ENCODE measurements around the gene CISH. TPM values are rescaled to one million over a fixed set of nuclear protein-coding genes. Genes with fewer than 3 reads are reported as not detected.

CISH gene, protein sequence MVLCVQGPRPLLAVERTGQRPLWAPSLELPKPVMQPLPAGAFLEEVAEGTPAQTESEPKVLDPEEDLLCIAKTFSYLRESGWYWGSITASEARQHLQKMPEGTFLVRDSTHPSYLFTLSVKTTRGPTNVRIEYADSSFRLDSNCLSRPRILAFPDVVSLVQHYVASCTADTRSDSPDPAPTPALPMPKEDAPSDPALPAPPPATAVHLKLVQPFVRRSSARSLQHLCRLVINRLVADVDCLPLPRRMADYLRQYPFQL
- total RNA-seq, result 0.20 and 0.33 TPM in 2 replicates

DNA sequence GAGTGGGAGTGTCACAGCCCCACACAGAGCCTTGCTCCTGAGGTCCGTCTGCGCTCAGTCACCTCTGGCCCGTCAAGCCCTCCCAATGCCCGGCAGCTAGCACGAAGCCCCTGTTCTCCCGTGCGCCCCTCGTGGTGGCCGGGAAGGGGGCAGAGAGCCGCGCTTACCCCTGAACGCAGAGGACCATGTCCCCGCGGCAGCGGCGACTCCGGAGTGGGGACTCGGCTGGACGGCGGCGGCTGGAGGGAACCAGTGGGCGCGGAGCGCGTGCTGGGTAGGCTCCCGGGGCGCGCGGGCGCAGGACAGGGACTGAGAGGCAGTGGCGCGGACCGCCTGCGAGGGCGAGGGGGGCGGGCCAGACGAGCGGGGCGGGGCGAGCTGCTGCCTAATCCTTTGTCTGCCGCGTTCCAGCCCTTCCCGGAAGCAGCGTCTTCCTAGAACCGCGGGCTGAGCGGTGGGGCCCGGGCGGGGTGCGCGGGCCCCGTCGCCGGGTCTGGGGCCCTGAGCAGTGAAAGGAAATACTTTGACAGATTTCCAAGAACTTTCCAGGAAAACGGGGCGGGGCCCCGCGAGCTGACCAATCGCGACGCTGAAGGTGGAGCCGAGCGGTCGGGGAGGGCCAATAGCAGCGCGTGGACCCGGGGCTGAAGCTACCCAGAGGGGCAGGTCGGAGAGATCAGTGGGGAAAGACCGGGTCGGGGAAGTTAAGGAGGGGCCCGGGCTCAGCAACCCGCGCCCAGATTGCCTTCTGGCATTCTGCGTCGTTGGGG is at the start of gene CISH:
TSS of gene CISH (minus strand) at position 311 of the 770 bp plus-strand sequence. CDS start at position 187, 124 bp downstream.

GRCh38 chr3:50617096-50617791 is 5.7 kb upstream of the CISH start, which contains the start of gene MAPKAPK3:
Gene MAPKAPK3, plus strand, starts transcription at chr3:50617151. Its CDS starts 415 bp downstream, at chr3:50617566.

DNA sequence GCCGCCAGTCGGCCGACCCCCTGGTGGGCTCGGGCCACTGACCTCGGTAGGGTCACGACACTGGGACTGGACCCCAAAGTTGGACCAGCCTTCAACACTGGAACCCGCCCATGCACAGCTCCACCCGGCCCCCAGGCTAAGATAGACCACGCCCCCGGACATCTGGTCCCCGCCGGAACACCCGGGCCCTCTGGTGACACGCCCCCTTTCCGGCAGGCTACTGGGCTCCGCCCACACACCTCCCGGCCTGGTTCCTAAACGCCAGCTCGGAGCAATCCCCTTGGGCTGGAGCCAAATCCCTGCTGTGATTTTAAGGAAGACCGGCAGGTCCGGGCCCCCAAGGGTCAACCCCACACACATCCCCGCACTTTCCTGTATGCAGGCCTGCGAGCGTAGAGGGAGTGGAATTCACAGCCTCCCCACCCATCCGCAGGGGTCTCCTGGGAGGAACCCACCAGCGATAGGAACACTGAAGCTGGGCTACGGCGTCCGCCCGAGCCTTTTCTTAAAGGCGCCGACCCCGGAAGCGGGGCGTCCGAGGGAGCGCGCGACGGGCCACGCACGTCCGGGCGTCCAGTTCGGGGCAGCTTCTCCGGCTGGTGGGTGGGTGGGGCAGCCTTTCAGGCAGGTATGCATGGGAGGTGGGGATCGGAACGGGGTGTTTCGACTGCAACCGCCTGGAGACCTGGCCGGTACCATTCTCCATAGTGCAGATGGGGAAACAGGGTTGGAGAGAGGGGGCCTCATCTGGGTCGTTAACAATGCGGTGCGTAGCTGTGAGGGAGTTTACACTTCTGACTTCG is 42.4 kb downstream of the CISH start, which contains the start of gene HEMK1:
TSS of gene HEMK1 (plus strand) at position 576 of the 803 bp plus-strand sequence. CDS start 1,583 bp downstream, outside the sequence.

GRCh38 chr3:50567386-50568167 is 44.0 kb downstream of the CISH start, which contains the start of gene C3orf18:
Gene C3orf18, minus strand, starts transcription at chr3:50567747. Its CDS starts 2,048 bp downstream, at chr3:50565699.

Other genes with a start within 250 kb of the CISH start
- gene CACNA2D2, start 108.1 kb downstream of the CISH start, total RNA-seq, result 0.05 TPM in 1 of 2 replicates, not detected in the other
- gene C3orf18, start 44.0 kb downstream of the CISH start, total RNA-seq, result 0.74 and 0.80 TPM in 2 replicates
- 8.0 and 9.3 TPM in 2 replicates for gene HEMK1, start 42.3 kb downstream of the CISH start, total RNA-seq
- gene MAPKAPK3, start 5.4 kb upstream of the CISH start, total RNA-seq, result 23.4 and 33.9 TPM in 2 replicates
- gene DOCK3, start 63.2 kb upstream of the CISH start, total RNA-seq, result 0.07 and 0.15 TPM in 2 replicates

All from mammary microvascular endothelial cell (primary cell).